Activated T-cell treated with anti-CD3 and anti-CD28 coated beads for 24 hours (primary cell): Measurements from ENCODE around the gene NAALADL2.
"Not testable (repeated sequence)": the region's sequence is repeated elsewhere in the genome, so short reads cannot be mapped to it uniquely, and the experiment has no call there.

Source experiments
- DNase-seq: peaks from one replicate; pipeline ENCODE4 v3.0.0-alpha.2; 2020; ENCODE audit warnings: low read depth

The NAALADL2 gene

DNA sequence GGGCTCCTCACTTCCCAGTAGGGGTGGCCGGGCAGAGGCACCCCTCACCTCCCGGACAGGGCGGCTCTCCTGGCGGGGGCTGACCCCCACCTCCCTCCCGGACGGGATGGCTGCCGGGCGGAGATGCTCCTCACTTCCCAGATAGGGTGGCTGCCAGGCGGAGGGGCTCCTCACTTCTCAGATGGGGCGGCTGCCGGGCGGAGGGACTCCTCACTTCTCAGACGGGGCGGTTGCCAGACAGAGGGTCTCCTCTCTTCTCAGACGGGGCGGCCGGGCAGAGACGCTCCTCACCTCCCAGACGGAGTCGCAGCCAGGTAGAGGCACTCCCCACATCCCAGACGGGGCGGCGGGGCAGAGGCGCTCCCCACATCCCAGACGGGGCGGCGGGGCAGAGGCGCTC lies 273.6 kb downstream of the NAALADL2 start:
- DNase-seq: not testable (repeated sequence)

DNA sequence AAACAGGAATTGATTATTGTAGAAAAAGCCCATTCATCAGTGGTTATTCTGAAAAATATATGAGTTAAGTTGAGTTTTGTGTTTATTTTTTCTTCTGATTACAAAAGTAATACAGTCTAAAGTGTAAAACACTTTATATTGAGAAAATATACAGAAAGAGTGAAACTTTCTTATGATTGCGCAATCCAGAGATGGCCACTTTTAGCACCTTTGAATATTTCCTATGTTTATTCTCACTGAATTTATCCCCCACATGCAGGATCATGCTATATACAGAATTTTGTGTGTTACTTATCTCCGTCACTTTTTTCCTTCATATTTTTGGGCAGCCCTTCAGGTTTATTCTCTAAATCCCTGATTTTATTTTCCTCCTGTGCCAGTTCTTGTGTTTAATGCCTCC lies 285.2 kb downstream of the NAALADL2 start:
- no peak for DNase-seq

DNA sequence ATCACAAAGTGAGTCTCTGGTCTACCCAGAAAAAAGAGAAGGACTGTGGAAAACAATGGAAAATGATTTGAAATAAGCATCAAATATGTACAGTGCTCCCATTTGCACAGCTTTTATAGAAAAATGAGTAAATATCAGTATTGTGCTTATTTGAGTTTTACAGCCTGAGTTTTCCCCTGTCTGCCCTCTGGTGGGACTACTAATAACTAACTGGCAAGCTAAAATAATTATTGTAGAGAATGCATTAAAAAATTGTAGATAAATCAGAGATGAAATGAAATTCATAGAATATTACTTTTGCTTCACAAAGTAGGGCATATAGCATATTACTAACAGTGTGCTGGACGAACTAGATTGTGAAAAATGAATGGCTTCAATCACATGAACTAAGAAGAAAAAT lies 287.1 kb downstream of the NAALADL2 start:
- no peak for DNase-seq

DNA sequence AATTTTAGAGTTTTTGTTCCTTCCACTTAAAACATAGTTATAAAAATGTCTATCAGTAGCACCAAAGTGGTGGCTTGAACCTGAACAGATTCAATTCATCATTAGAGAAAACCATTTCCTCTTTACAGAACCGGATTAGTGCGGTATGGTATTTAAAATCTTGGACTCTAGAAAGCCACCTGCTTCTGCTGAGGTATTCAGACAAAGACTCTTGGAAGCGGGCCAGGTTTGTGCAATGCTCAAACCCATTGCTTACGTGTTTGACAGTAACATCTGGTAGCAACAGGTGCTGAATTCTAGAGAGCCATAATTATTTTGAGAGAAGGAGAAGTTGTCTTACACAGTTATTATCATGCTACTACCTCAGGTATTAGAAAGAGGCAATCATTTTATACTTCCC lies 290.5 kb downstream of the NAALADL2 start:
- DNase-seq: no peak

DNA sequence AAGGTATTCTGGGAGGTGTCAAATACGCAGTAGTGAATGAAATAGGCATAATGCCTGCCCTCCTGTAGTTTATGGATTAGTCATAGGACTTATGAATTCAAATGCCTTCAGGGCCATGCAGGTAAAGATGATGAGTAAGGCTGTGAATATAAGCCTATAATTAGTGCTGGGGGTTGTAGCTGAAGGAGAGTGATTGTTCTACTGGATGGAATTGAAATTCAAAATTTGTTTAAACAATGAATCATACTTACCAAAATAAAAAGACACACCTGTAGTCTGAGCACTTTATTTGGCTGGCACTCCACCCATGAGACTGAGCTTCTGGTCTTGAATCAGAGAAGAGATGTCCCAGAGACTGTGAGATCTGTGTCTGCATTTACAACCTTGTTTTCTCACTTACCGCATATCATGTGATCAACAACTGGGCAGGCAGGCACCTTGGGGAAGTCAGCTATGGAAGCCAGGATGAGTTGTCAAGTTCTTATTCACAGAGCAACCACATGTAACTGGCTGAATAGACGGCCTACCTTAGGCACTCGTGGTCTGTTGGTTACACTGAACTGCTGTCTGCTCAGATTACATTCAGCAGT lies 291.8 kb downstream of the NAALADL2 start:
- no peak for DNase-seq

DNA sequence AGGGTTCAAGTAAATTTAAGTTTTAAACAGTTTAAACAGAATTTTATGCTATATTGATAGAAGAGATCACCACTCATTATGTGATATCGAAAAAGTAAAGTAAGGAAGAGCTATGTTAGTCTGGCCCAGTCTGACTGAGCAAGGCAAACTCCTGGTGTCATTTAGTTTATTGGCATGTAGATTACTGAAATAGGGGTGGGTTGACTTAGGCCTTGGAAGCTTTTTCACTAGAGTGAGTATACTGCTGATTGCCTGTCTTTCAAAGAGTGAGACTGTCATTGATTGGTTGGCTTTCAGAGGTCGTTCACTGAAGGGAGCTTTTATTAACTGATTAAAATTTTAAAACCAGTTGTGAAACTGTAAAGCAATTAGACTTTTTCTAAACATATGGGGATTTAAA lies 294.5 kb downstream of the NAALADL2 start:
- no peak for DNase-seq

DNA sequence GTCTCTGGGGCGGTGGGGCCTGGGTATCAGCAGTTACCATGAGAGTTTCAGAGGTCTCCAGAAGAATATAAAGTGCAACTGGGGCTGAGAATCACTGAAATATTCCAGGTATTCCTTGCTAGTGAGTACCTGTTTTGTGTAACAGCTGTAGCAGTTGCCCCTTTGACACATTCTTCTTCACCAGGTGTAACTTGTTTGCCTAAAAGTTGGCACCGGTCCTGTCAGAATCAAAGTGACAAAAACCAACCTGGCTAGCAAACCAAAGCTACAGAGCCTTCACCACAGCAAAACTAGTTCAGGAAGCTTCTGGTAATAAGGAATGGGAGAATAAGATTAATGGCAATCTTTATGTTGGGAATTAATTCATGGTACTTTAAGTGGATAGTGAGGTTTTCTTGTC lies 296.0 kb downstream of the NAALADL2 start:
- DNase-seq: no peak

DNA sequence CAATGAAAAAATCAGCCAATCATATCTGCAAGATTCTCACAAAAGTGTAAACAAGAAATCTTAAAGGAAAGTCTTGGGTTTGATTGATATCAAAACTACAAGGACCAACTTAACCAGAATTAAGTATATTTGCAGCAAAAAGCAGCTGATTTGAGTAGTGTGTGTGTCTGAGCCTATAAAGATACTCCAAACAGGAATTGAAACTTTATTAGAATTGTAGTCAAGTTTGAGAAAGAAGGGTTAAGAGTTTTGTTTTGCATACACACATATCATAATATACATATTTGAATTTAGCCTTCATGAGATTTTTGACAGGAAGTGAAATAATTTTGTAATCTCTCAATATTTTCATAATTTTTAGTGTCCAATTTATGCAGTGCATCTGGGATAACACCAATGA lies 300.1 kb downstream of the NAALADL2 start:
- no peak for DNase-seq

DNA sequence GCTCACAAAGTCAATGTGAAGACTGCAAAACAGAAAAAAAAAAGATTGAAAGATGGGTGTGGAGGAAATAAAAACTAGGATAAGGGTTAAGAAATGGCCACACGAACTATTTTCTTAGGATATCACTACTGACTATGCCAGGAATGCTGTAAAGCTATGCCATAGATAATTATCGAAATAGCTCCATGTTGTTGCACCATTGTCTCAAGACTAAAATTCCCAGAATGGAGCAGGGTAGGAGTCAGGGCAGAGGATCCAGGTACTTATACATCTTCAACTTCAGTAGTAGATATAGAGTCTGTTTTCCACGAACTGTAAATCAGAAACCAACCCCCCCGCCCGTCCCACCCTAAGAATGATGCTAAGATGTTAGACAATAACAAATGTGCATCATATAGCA lies 302.2 kb downstream of the NAALADL2 start:
- DNase-seq: no peak

DNA sequence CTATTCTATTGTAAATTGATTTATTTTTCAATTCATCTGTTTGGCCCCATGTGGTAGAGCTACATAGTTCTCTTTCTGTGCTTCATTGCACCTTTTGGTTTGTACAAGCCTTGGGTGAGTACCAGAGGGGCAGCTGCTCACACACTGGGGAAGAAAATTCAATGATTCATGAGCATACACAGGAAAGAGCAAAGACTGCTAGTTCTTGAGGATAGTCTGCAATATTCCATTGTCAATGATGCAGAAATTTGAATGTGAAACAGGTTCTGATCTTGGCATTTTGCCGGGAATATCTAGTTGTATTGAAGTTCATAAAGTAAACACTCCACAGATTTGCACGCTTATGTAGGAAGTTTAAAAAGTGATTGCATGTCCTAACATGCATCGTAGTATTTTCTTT lies 304.6 kb downstream of the NAALADL2 start:
- no peak for DNase-seq

DNA sequence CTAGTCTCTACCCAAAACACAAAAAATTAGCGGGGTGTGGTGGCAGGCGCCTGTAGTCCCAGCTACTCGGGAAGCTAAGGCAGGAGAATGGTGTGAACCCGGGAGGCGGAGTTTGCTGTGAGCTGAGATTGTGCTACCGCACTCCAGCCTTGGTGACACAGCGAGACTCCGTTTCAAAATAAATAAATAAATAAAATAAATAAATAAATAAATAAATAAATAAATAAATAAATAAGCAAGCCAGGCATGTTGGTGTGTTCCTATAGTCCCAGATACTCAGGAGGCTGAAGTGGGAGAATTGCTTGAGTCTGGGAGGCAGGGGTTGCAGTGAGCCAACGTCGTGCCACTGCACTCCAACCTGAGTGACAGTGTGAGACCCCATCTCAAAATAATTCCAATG lies 314.0 kb downstream of the NAALADL2 start:
- not testable (repeated sequence) for DNase-seq

DNA sequence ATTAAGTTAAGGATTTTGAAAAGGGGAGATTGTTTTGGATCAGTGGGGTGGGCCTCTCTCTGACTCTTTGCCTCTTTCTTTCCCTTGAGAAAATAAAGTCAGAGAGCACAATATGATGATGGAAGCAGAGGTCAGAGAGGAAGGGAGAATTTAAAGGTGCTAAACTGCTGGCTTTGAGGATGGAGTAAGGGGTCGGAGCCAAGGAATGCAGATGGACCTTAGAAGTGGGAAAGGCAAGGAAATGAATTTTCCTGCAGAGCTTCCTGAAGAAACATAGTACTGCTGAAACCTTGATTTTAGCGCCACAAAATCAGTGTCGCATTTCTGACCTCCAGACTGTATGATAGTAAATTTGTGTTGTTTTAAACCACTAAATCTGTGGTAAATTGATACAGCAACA lies 317.4 kb downstream of the NAALADL2 start:
- DNase-seq: no peak

DNA sequence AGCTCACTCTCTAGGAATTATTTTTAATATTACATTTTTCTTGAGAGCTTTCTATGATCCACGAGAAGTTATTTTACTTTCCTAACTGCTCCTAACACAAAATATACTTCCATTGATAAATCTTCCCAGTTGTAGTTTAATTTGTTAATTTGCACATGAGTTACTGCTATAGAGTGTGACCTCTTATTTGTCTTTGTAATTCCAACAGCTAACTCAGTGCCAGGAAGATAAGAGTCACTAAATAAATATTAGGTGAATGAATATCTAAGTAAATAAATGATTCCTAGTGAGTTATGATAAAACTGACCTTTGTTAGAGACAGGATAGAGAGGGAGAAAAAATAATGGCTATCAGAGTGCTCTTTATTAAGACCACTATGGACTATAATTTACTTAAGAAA lies 319.9 kb downstream of the NAALADL2 start:
- DNase-seq: no peak

DNA sequence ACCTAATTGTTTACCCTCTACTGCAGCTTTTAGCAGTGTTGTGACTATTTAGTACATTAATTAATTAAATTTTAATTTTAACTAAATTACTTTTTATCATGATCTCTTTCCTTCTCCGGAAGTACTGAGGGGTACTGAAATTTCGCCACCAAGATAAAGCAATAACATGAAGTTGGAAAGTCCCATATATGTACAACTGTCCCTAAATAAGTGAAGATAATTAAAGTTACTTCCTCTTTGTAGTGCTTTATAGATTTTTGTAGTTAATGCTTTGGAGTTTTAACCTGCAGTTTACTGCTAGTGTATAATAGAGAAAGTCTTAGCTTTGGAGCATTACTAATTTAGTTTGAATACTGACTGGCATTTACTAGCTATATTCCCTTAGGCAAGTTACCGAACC lies 325.3 kb downstream of the NAALADL2 start:
- DNase-seq: no peak

DNA sequence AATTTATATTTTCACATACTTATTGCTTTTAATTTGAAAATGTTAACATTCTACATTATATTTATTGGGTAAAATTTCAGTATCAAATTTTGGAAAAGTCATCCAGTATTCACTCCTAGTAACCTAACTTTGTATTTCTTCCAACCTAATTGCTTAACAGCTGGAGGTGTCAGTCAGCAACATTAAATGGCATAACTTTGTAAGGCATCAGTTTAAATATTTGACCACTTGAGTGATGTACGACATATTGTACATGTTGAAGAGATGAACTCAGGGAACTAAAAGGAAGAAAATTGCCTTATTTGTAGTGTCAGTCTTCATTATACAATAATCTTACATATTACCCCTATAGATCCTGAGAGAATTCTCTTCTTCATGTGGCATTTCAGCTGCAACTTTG lies 326.8 kb downstream of the NAALADL2 start:
- DNase-seq: no peak

DNA sequence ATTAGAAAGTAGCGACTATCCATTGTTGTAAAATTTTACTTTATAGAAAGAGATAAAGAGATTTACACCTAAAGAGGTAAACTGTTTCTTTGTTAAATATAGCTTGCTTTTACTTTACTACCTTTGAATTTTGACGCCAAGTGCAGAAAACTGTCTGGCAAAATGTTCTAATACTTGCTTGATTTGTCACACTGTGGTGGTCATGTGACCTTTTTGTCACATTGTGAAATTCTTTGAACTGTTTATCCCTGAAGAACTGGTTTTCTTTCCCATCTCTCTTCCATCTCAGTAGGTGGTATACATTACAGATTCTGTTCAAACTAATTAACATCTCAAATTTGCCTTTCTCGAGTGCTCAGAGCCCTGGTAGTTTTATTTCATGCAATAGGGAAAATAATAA lies 327.4 kb downstream of the NAALADL2 start:
- no peak for DNase-seq

DNA sequence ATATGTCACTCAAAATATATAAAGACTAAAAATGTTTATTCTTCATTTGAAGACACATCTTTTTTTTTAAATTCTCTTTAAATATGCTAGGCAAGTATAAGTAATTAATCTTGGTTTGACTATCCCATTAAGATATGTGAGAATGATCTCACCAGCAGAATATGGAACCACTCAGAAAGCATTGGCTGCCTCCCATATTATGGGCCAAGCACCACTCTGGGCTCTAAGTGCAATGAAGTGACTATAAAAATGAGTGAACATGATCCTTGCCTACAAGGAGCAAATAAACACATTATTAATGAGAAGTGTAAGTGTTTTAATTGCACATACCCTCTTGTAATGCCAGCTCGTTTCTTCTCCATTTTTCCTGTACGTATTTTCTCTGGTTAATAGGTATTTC lies 328.5 kb downstream of the NAALADL2 start:
- DNase-seq: no peak

DNA sequence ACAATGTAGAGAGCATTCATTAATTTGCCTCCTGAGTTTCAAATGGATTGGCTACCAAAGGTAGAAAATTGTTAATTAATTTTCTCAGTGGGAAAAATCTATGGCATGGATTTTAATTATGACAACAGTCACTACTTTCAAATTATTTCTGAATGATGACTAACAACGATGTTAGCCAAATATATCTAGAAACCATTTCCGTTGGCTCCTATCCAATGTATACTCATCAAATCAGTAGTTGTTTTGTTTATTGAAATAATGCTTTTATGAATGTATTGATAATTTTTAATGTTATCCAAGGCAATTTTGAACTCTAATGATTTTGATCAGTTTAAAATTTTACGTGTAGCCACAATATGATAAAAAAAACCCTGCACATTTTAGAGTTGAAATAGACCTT lies 333.4 kb downstream of the NAALADL2 start:
- DNase-seq: no peak

DNA sequence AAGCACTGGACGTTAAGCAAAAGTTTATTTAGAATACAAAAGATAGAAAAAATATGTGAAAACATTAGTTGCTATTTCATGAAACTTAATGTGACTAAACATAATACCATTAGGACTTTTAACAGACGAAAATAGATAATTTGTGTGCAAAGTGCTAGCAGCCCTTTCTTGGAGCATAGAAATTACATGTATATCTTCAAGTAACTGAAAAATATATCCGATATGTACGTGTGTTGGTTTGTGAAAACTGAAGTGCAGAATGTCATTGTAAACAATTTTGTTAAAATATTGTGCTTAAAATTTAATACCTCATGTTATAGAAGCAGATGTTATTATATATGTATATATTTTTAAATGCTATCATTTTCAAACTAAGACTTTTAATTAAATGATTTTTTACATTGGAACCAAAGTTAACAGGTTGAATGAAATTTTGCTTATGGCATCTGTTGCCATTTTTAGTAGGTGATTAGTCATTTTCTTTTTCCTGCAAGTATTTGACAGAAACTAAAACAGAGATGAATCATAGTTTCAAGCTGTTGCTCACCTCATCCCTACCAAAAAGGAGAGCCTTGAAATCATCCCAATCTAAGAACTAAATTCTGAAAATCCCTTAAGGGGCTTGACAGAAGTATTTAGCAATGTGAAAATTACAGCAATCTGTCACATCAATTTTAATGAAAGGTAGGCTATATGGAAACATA lies 334.8 kb downstream of the NAALADL2 start:
- DNase-seq: no peak

DNA sequence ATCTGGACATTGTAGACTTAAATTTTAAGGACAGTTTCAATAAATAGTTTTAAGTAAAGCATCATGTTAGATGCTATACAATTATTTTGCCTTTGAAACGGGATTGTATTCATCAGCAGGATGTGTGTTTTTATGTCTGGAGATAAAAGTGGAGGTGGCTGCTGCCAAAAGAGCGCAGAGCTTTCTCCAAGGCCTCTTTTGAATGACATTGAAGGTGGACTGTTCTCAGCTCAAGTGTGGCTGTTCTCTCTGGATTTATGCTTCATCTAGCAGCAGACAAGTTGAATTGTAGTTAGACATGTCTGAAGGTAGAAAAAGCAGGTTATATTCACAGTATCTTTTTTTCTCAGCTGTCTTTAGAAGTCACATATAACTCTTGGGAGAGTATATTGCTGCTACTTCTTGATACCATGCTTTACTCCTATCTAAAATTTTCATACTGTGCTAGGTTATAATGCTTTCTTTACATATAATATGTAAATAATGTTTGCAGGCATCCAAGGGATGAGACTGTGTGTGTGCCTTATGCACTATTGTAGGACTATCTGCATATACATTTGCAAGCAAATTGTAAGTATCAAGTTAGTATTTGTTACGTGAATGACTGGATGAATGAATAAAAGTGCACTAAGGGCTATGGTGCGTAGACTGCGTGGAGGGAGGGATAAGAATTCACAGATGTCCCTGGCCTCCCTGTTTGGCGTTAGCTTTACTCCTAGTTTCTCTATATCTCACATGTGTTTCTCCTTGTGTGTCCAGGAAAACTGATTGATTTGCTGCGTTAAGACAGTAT lies 340.1 kb downstream of the NAALADL2 start:
- no peak for DNase-seq

DNA sequence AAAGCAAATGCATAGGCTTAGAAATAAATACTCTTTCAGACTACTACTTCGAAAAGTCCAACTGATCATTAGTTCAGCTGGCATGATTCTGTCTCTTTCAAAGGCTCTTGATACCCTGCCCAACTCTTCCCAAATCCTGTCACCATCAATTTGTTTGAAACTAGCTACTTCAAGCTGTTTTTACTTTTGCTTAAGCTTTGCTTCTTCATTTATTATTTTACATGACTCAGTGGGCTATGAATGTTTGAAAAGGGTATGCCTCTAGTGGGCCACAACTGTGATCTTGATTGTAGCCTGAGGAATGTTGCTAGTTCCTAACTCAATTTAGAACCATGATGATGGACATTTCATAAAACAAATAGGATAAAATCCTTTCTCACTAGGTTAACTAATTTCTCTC lies 340.8 kb downstream of the NAALADL2 start:
- DNase-seq: no peak

DNA sequence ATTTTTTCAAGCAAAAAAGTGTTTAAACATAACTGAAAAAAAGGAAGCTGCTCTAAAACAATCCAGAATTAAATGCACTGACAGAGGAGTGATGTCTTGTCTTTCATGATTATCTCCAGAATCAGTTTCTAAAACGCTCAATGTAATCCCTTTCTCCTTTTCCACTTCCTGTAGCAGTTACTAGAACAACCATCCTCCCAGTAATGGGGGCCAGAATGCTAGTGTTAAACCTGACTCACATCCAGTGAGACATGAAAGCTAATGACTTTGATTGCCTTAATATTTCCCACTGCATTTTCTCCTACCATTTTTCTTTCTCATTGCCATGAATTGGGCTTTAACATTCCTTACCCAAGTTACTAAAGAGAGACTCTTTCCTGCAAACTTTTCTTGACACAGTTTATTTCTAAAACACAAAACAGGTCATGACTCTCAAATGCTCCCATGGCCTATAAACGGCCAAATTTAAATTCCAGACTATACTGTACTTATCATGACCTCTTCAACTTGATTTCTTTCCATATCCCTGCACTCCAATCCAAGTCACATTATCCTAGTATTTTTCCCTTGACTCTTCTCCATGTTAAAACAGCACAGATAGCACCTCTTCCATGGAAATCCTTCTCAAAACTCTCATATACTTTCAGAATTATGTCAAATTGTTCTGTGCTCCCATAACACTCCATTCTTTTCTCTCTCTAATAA lies 341.4 kb downstream of the NAALADL2 start:
- DNase-seq: no peak

DNA sequence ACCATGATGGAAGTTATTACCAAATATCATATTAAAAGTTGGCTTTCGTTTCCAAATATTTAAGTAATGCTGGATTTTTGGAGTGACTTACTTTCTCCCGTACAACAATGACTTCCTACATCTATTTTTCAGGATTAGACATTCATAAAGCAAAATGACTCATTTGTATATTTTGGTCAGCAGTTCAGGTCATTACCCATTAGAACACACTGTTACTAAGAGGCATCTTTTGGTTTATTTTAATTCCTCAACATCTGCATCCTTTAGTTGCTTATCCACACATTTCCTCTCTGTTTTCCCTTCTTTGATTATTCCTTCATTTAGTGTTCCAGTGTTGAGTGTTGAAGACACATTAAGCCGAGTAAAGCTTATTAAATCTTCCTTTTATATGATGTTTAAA lies 348.2 kb downstream of the NAALADL2 start:
- no peak for DNase-seq
